ENCODE results near the gene UNC119B.
"Not testable (repeated sequence)": the region's sequence is repeated elsewhere in the genome, so short reads cannot be mapped to it uniquely, and the experiment has no call there.

UNC119B gene

DNA sequence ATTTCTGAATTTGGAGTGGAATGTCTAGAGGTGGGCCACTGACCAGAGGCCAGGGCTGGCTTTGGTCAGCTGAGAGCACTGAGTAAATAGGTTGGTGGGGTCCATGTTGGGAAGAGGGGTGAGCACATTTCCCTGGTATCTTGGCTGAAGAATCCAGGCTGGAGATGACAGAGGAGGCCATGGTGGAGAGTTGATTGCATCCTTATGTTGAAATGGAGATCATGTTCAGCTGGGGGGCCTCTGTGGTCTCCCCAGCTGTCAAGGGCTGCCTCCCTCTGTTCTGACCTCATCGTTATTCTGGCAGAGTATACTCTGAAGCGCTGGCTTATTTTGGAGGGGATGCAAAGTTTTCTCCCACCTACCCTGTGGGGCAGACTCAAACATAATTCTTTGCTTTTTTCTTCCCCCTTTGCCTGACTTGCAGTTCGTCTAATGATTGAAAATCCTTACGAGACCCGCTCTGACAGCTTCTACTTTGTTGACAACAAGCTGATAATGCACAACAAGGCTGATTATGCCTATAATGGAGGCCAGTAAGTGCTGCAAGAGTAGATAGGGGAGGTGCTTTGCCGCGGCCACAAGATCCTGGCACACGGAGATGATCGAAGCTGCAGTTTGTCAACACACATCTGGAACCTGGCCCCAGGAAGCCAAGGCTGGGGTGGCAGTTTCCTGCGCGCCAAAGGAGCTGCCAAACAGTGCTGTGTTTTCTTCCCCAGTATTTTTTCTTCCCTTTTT is 9.4 kb downstream of the UNC119B start:
- no peak for DNase-seq (ENCODE audit: low read depth, low spot score)

DNA sequence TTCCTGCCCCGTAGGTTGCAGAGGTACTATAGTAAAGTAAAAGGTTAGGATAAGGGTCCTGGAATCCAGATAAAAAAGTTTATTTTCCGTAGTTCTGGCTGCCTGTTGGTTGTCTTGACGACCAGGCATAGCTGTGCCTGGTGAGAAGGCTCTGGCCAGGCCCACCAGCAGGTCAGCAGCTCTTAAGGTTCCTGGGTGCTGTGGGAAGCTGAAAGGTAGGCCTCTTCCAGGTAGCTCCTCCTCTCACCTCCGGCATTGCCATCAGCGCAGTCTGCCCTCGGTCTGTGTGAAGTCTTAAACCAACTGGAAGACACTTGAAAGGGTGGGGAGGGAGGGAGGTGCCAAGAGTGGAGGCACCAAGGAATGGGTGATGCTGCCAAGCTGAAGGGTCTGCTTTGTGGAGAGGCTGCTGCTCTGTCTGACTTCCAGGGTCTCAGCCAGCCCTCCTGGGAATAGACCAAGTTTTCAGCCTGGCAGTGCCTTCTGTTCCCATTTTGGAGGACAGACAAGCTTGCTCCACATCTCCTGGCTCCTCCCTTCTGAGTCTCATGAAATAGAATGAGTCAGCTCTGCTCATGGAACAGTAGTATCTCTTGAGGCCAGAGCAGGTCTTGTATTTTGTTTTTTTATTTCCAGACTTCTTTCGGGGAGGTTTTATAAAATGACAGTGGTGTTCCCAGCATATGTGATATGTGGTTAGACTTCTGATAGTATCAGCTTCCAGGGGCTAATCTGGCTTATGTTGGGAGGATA is 10.2 kb downstream of the UNC119B start:
- no peak for DNase-seq (ENCODE audit: low read depth, low spot score)

DNA sequence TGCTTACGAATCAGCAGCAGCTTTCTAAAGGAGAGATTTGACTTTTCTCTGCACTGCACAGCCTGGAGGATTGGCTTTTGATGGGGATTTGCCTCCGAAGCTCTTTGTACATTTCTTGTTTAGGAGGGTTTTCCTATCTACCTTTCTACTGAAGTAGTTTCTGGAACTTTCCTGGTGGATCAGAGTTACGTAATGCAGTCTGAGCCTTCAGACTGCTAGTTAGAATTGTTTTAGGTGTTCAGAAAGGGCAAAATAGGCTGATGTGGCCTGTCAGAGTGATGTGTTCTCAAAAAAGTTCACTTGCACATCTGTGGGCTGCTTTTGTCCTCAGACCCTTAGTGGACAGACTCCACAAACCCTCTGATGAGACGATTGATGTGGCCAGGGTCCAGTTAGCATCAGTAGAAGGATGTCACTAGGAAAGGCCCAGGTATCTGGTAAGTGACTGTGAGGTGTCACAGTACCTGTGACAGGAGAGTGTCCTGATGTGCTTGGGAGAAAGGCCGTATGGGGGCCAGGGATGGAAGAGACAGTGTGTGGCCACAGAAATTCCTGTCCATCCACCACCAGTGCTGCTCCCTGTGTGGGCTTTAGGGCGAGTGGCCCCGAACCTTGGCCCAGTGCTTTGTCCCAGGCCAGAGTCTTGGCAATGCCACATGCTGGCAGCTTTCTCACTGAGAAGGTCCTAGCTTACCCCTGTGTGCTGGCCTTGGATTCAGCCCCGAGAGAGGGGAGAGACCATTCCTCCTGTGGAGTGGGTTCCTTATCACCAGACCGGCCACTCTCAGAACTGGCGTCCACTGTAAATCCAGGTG is 10.9 kb downstream of the UNC119B start:
- no peak for DNase-seq (ENCODE audit: low read depth, low spot score)

DNA sequence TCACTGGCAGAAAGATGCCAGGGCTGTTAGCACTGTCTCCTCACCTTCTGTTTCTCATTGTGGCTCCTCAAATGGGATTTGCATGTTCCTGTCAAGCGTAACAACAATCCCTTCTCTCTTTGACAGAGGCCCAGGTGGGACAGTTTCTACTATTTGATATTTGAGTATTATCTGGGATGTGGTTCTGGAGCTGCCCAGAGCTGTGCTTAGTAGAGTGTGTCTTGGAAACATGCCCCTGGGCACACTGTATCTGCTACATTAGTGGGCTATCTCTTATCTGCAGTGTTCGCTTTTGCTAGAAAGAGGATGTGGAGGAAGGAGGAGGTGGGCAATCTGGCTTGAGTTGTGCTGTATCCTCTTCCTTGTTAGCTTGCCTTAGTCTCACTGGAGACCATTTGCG is 11.6 kb downstream of the UNC119B start:
- DNase-seq (ENCODE audit: low read depth, low spot score), result no peak

DNA sequence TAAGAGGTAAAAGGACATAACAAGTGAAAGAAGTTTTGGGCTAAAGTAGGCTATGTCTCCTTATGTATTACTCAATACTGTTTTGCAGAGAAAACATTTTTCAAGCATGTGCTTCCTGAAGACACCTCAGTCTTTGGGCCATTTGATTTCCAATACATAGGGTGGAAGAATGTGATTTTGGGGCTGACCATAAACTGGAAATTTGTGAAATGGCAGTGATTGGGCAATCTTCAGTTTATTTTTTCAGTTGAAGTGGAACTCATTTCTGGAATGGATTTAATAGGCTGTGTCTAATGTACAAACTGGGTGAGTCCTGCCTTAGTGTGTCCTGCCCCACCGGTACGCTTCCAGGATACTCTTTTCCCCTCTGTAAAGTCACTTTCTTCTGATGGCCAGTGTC is 12.5 kb downstream of the UNC119B start:
- no peak for DNase-seq (ENCODE audit: low read depth, low spot score)

DNA sequence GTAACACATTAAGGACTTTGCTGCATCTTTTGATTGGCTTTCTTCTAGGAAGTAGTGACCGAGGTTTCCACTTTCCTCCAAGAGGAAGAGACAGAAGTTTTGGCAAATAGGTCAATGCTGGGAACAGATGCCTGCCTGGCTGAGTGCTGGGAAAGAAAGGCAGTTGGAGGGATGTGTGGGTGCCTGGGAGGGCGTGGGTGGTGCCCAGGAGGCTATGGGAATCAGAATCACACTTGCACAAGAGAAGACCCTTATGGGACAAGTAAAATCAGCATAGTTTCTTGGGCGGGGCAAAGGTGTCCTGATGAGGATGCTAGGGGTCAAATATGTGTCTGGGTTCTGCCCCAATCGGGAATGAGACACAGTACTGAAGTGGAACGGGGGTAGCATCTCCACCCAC is 14.5 kb downstream of the UNC119B start:
- DNase-seq (ENCODE audit: low read depth, low spot score), result no peak

DNA sequence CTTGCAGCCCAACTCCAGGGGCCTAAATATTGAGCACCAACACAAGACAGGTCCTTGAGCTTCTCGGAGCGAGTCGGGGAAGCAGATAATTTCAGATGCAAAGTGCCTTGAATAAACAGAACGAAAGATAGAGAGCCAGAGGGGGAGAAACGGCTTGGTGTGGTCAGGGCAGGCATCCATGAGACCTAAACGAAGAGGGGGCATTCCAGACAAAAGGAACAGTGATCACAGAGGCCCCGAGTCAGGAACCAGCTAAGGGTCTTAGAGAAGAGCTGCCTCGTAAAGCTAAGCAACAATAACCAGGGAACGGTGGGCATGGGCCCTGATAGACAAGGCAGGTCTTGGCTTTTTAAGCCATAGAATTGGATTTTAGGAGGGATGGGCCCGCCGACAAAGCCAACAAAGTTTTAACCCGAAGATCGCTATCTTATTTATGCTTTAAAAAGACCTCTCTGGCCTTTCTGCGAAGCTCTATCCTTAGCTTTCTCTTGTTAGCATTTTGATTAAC is 14.9 kb downstream of the UNC119B start:
- DNase-seq (ENCODE audit: low read depth, low spot score), result no peak

DNA sequence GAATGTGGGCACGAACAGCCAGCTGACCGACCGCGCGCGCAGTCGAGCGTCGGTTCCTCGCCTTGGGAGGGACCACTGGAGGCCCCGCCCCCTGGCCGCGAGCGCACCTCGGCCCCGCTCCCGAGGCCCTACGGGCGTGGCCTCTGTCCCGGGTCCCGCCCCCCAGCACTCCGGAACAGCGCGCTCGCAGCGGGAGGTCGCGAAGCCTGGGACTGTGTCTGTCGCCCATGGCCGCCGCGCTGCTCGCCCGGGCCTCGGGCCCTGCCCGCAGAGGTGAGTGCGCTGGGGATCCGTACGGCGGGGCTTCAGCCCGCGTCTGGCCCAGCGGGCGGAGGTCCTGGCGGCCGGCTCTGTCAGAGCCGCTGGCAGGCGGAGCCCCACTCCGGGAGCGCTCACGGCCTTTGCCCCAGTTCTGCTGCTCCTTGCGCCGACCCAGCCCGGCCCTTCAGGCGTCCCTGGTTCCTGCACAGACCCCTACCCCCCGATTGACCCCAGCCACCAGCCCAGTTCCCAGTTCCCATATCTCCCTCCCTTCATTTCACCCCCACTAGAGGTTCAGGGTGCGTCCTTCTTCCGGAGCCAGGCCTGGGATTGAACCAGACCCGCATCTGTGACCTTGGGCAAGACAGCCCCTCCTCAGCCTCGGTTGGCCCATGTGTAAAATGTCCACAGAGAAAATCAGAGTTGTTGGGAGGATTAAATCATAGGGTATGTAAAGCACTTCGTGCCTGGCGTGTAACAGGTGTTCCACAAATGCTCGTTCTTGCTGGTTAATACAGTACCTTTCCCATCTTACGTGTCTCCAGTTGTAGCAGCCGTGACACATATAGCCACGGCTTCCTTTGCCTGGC is 15.6 kb downstream of the UNC119B start, which contains the start of gene ACADS:
ACADS (plus strand) TSS at position 168 of the 851 bp plus-strand sequence; CDS start at position 228, 60 bp downstream.
- DNase-seq (ENCODE audit: low read depth, low spot score), result no peak

DNA sequence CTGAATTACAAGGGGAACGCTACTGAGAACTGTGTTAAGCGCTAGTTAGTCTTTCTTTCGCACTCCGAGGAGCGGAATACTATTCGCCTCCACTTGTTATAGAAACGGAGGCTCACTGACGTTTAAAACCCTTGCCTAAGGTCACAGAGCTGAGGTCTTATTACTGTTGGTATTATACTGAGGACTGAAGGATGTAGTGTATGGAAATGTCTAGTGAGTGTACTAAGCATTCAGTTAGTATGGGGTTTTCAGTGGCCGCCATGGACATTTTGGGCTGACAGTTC is 16.2 kb downstream of the UNC119B start:
- no peak for DNase-seq (ENCODE audit: low read depth, low spot score)

DNA sequence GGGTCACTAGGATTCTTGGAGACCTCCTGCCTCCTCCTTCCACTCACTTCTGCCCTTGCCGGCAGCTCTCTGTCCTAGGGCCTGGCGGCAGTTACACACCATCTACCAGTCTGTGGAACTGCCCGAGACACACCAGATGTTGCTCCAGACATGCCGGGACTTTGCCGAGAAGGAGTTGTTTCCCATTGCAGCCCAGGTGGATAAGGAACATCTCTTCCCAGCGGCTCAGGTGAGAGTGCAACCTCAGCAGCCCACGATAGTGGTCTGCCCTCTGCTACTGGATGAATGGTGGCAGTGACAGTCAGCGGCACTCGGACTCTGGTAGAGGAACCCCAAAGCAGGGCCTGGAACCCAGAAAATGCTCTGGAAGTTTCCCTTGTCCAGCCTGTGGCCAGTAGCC is 16.7 kb downstream of the UNC119B start:
- no peak for DNase-seq (ENCODE audit: low read depth, low spot score)

DNA sequence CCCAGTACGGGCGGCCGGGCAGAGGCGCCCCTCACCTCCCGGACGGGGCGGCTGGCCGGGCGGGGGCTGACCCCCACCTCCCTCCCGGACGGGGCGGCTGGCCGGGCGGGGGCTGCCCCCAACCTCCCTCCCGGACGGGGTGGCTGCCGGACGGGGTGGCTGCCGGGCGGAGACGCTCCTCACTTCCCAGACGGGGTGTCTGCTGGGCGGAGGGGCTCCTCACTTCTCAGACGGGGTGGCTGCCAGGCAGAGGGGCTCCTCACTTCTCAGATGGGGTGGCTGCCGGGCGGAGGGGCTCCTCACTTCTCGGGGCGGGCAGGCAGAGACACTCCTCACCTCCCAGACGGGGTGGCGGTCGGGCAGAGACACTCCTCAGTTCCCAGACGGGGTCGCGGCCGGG is 21.9 kb downstream of the UNC119B start:
- DNase-seq (ENCODE audit: low read depth, low spot score), result not testable (repeated sequence)

DNA sequence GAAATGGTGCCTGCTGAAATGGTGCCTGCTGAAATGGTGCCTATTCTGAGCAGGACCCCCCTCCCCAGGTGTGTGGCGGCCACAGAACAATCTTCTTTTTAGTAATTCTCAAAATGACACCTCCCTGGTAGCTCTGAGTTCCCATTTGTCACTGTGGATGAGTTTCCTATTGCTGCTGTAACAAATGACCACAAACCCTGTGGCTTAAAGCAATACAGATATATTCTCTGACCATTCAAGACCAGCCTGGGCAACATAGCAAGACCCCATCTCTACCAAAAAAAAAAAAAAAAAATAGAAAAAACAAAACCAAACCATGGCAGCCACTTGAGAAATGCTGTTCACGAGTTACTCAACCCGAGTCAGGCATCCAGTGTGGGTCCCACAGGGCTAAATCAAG is 23.3 kb downstream of the UNC119B start:
- DNase-seq (ENCODE audit: low read depth, low spot score), result no peak

DNA sequence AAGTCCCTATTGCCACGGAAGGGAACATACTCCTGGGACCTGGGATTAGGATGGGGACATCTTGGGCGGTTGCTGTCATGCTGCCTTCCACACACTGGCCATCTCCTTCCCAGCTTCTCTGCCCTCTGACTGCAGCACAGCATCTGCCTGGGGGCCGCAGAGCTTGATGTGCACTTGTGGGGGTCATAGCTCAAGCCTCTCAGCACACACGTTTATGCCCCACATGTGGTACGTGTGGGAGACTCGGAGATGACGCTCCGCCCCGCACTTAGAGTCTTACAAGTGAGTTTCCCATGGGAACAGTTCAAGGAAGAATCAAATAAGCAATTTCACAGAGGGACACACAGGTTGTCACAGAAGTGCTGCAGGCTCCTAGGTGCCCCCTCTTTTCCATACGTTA is 24.0 kb downstream of the UNC119B start:
- DNase-seq (ENCODE audit: low read depth, low spot score), result no peak

DNA sequence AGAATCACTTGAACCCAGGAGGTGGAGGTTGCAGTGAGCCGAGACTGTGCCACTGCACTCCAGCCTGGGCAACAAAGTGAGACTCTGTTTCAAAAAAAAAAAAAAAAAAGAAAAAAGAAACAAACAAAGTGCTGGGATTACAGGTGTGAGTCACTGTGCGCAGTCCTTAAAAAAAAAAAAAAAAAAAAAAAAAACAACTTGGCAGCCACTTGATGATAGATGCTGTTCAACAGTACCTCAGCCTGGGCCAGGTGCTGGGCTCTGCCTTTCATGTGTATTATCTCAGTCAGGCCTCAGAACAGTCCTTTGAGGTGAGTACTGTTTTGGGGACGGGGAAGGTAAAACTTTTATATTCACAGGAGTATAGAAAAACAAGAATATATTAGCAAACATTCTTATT is 24.9 kb downstream of the UNC119B start:
- DNase-seq (ENCODE audit: low read depth, low spot score), result no peak

DNA sequence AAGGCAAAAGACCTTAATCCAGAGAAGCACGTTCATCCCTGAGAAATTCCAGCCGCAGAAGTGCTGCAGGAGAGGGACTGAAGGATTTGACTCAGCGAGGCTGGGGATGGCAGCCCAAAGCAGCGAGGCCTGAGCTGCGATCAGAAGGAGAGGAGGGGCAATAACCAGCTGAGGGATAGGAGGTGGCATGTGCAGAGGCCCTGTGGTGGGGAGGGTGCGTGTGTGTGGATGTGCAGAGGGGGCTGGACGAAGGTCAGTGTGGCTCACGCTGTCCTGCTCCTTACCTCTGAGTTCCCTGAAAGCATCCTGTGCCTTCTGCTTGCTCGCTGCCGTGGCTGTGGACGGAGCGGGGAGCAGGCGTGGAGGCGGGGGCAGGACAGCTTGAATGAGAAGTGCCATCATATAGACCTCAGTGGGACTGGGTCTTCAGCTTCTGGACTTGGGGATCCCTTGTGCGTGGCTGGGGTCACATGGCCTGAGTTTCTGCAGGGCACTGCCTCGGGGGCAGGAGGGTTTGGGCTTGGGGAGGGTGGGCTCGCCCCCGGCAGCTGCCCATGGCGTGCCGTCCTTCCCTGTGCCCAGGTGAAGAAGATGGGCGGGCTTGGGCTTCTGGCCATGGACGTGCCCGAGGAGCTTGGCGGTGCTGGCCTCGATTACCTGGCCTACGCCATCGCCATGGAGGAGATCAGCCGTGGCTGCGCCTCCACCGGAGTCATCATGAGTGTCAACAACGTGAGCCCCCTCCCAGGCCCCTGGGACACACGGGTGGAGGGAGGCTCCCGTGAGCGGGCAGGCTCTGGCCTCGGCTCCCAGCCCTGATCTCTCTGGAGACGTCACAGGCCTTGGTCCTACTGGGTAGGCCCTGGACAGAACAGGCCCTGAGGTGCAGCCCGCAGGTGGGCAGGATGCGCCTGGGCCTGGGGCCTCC is 26.4 kb downstream of the UNC119B start:
- DNase-seq (ENCODE audit: low read depth, low spot score), result no peak

DNA sequence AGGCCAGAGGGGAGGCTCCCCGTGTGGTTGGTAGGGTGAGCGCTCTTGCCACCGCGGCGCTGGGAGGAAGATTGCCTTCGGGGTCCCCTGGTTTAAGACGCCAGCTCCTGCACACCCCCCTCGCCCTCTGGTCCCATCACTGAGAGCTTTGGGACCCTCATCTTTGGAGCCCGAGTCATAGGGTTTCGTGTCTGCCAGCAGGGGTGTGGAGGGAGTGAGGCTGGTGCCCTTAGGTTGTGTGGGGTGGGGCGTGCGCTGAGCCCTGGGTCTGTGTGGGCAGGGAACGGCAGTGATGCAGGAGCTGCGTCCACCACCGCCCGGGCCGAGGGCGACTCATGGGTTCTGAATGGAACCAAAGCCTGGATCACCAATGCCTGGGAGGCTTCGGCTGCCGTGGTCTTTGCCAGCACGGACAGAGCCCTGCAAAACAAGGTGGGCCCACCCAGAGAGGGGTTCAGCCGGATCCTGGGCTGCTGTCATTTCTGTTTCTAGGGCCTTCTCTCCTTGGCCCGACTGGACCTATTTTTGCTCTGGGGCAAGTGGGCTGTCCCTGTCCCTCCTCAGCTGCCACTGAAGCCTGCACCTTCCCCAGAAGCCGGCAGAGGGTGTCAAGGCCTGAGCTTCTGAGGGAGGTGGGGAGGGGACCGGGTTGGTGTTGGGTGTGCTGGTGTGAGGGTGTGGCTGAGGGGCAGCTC is 27.4 kb downstream of the UNC119B start:
- DNase-seq (ENCODE audit: low read depth, low spot score), result no peak

DNA sequence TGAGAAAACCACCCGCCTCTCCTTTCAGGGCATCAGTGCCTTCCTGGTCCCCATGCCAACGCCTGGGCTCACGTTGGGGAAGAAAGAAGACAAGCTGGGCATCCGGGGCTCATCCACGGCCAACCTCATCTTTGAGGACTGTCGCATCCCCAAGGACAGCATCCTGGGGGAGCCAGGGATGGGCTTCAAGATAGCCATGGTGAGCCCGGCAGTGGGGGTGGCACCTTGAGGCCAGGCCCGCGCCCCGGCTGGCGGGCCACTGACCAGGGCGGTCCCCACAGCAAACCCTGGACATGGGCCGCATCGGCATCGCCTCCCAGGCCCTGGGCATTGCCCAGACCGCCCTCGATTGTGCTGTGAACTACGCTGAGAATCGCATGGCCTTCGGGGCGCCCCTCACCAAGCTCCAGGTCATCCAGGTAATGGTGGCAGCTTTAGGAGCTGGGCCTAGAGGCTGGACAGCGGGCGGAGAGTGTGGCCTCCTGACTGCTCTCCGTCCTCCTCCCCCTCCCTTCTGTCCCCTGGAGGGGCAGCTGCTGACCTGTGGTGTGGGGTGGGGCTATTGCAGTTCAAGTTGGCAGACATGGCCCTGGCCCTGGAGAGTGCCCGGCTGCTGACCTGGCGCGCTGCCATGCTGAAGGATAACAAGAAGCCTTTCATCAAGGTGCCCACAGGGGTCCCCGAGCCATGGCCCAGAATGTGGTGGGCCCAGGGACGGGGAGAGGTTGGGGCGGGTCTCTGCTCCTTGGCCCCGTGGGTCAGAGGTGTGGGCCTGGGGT is 28.2 kb downstream of the UNC119B start:
- no peak for DNase-seq (ENCODE audit: low read depth, low spot score)

DNA sequence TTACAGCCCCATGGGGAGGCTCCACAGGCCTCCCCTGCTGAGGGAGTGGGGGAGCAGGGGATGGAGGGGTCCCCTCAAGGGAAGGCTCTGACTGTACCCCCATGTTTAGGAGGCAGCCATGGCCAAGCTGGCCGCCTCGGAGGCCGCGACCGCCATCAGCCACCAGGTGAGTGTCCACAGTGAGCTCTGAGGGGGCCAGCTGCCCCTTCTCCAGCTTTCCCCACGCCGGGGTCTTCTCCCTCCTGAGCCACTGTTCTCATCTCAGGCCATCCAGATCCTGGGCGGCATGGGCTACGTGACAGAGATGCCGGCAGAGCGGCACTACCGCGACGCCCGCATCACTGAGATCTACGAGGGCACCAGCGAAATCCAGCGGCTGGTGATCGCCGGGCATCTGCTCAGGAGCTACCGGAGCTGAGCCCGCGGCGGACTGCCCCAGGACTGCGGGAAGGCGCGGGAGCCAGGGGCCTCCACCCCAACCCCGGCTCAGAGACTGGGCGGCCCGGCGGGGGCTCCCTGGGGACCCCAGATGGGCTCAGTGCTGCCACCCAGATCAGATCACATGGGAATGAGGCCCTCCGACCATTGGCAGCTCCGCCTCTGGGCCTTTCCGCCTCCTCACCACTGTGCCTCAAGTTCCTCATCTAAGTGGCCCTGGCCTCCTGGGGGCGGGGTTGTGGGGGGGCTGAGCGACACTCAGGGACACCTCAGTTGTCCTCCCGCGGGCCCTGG is 28.9 kb downstream of the UNC119B start:
- no peak for DNase-seq (ENCODE audit: low read depth, low spot score)

Measured in brain pericyte (primary cell).